ENCODE measurements around the gene GM2A.

Gene GM2A

DNA sequence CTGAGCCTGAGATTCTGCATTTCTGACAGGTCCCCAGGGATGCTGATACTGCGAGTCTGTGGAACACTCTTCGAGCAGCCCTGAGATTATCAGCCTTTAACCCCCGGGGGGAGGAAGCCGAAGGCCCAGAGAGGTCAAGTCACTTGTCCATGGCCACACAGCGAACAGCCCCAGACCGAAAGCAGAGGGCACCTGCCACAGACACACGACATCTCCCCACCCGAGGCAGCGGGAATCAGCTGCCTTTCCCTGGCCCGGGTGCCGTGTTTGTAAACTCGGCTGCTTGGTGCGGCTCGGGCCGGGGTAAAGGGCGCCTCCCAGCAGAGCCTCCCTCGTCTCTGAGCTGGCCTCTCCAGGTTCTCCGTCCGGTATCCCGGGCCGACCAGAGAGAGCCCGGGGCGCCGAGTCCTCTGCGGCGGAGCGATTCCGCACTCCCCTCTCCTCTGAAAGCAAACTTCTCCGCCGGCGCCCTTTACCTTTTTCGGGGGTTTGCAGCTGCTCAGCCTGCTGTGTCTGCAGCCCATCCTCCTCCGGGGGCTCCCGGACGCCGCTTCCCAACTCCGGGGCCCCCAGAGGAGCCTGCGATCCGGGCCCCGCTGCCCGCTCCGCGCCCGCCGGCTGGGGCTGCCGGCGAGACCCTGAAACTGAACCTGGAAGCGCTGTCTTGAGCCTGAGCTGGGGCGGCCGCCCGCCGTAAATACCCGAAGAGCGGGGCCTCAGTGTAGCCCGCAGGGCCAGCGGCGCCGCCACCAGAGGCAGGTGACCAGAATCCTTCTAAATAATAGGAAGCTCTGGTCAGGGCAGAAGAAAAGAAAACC is 29.3 kb upstream of the GM2A start, which contains the start of gene CCDC69:
CCDC69 (minus strand) TSS at position 646 of the 818 bp plus-strand sequence; CDS start at position 524, 122 bp downstream.
- H3K4me3 ChIP-seq, result peak within 1 kb of the TSS; percentile 72
- no peak for DNase-seq (ENCODE audit: low read depth, low spot score)
- no peak; the same call in 1 of the 2 replicates for TF ChIP-seq POLR2AphosphoS5 (IDR thresholded peaks at IDR 0.05; ENCODE audit: borderline replicate concordance, low read depth, low read length)
- no peak for TF ChIP-seq FOXP2 (optimal IDR thresholded peaks at IDR 0.05; ENCODE audit: control extremely low read depth, extremely low read length, insufficient read depth)
- TF ChIP-seq EZH2 (IDR thresholded peaks at IDR 0.05), result no peak
- H3K9me3 ChIP-seq (ENCODE audit: low read depth, low read length), result no peaks in the 10 kb centered on the region
- no peak within 1 kb of the TSS for H3K9ac ChIP-seq (ENCODE audit: insufficient read length)
- H3K36me3 ChIP-seq (ENCODE audit: insufficient read depth, low read length), result no peaks in the 10 kb centered on the region
- no peak within 1 kb of the TSS for H3K27ac ChIP-seq

GRCh38 chr5:151224372-151224771 is 28.6 kb upstream of the GM2A start:
- TF ChIP-seq POLR2AphosphoS5 (IDR thresholded peaks at IDR 0.05; ENCODE audit: borderline replicate concordance, low read depth, low read length) (no peak), EZH2 (IDR thresholded peaks at IDR 0.05) (no peak)
- H3K4me3 ChIP-seq, result peak overlapping the region; percentile 72
- no peak overlapping the region for H3K9ac ChIP-seq (ENCODE audit: insufficient read length)
- H3K36me3 ChIP-seq (ENCODE audit: insufficient read depth, low read length), result no peaks in the 10 kb centered on the region
- H3K9me3 ChIP-seq (ENCODE audit: low read depth, low read length), result no peaks in the 10 kb centered on the region
- no peak for DNase-seq (ENCODE audit: low read depth, low spot score)
- no peak overlapping the region for H3K27ac ChIP-seq

DNA sequence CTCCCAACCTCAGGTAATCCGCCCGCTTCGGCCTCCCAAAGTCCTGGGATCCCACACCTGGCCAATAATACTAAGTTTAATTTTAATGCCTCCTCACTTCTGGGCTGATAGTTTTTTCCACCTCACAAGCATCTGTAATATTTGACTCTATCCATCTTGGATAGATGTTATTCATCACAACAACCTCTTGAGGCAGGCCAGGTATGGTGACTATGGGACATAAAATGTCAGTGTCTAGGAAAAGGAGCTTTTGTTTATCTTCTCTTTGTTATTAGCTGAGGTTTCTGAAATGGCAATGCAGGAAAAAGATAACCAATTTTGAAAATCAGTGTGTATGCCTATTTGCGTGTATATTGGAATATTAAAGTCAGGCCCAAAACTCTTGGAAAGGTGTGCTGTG is 27.9 kb upstream of the GM2A start:
- TF ChIP-seq FOXP2 (optimal IDR thresholded peaks at IDR 0.05; ENCODE audit: control extremely low read depth, extremely low read length, insufficient read depth) (no peak), POLR2AphosphoS5 (IDR thresholded peaks at IDR 0.05; ENCODE audit: borderline replicate concordance, low read depth, low read length) (no peak), EZH2 (IDR thresholded peaks at IDR 0.05) (no peak)

DNA sequence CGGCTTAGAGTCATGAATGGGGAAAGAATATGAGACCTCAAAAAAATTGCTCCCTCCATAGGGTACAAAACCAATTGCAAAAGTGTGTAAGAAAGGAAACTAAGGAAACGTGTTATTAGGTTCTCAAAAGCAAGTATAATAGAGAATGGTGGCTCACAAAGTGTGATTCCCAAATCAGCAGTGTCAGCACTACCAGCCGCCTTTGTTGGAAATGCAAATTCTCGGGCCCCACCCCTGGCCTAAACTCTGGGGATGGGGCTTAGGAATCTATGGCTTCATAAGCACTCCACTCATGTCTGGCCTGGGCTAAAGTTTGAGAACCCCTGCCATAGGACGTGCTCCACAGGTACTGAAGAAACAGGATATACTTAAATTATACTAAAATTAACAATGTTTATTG is 27.5 kb upstream of the GM2A start:
- no peaks in the 10 kb centered on the region for H3K36me3 ChIP-seq (ENCODE audit: insufficient read depth, low read length)
- no peak overlapping the region for H3K9ac ChIP-seq (ENCODE audit: insufficient read length)
- TF ChIP-seq FOXP2 (optimal IDR thresholded peaks at IDR 0.05; ENCODE audit: control extremely low read depth, extremely low read length, insufficient read depth), result no peak
- TF ChIP-seq EZH2 (IDR thresholded peaks at IDR 0.05), result no peak
- no peak for TF ChIP-seq POLR2AphosphoS5 (IDR thresholded peaks at IDR 0.05; ENCODE audit: borderline replicate concordance, low read depth, low read length)
- no peak overlapping the region for H3K4me3 ChIP-seq
- H3K27ac ChIP-seq, result no peak overlapping the region
- H3K9me3 ChIP-seq (ENCODE audit: low read depth, low read length), result no peaks in the 10 kb centered on the region
- DNase-seq (ENCODE audit: low read depth, low spot score), result no peak

More for the DNA sequence above, 27.9 kb upstream of the GM2A start:
- H3K9ac ChIP-seq (ENCODE audit: insufficient read length), result no peak overlapping the region
- H3K27ac ChIP-seq, result no peak overlapping the region
- no peak for DNase-seq (ENCODE audit: low read depth, low spot score)
- no peak overlapping the region for H3K4me3 ChIP-seq
- no peaks in the 10 kb centered on the region for H3K36me3 ChIP-seq (ENCODE audit: insufficient read depth, low read length)
- H3K9me3 ChIP-seq (ENCODE audit: low read depth, low read length), result no peaks in the 10 kb centered on the region

- no peak overlapping the region for H3K9ac ChIP-seq (ENCODE audit: insufficient read length)
- no peaks in the 10 kb centered on the region for H3K9me3 ChIP-seq (ENCODE audit: low read depth, low read length)
- TF ChIP-seq EZH2 (IDR thresholded peaks at IDR 0.05) (no peak), FOXP2 (optimal IDR thresholded peaks at IDR 0.05; ENCODE audit: control extremely low read depth, extremely low read length, insufficient read depth) (no peak), POLR2AphosphoS5 (IDR thresholded peaks at IDR 0.05; ENCODE audit: borderline replicate concordance, low read depth, low read length) (no peak)
- H3K4me3 ChIP-seq, result no peak overlapping the region
- H3K36me3 ChIP-seq (ENCODE audit: insufficient read depth, low read length), result no peaks in the 10 kb centered on the region
- no peak overlapping the region for H3K27ac ChIP-seq
- no peak for DNase-seq (ENCODE audit: low read depth, low spot score)
These were observed 25.0 kb upstream of the GM2A start for GRCh38 chr5:151227918-151228447.

DNA sequence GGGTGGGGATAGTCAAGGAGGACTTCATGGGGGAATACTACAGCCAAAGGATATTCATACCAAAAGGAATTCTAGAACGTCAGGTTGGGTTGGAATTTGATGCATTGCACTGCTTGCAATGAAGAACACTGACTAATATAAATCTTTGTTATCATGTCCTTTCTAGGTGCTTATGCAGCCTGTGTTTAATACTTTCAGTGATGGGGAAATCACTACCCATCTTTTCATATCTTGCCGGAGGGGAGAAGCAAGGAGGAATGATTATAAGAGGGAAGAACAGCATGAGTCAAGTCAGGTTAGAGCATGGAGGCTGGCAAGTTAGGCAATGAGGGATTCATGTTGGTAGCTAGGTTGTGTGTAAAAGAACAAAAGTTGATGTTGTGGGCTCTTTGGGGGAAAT is 24.0 kb upstream of the GM2A start:
- TF ChIP-seq FOXP2 (optimal IDR thresholded peaks at IDR 0.05; ENCODE audit: control extremely low read depth, extremely low read length, insufficient read depth) (no peak), POLR2AphosphoS5 (IDR thresholded peaks at IDR 0.05; ENCODE audit: borderline replicate concordance, low read depth, low read length) (no peak), EZH2 (IDR thresholded peaks at IDR 0.05) (no peak)
- no peak for DNase-seq (ENCODE audit: low read depth, low spot score)
- Histone ChIP-seq H3K9ac (ENCODE audit: insufficient read length) (no peak overlapping the region), H3K9me3 (ENCODE audit: low read depth, low read length) (no peaks in the 10 kb centered on the region), H3K4me3 (no peak overlapping the region), H3K36me3 (ENCODE audit: insufficient read depth, low read length) (no peaks in the 10 kb centered on the region), H3K27ac (no peak overlapping the region)

- H3K9me3 ChIP-seq (ENCODE audit: low read depth, low read length), result no peaks in the 10 kb centered on the region
- no peaks in the 10 kb centered on the region for H3K36me3 ChIP-seq (ENCODE audit: insufficient read depth, low read length)
- no peak overlapping the region for H3K27ac ChIP-seq
- TF ChIP-seq FOXP2 (optimal IDR thresholded peaks at IDR 0.05; ENCODE audit: control extremely low read depth, extremely low read length, insufficient read depth) (no peak), EZH2 (IDR thresholded peaks at IDR 0.05) (no peak), POLR2AphosphoS5 (IDR thresholded peaks at IDR 0.05; ENCODE audit: borderline replicate concordance, low read depth, low read length) (no peak)
- no peak for DNase-seq (ENCODE audit: low read depth, low spot score)
- no peak overlapping the region for H3K4me3 ChIP-seq
- no peak overlapping the region for H3K9ac ChIP-seq (ENCODE audit: insufficient read length)
These were observed 22.8 kb upstream of the GM2A start for GRCh38 chr5:151230048-151230680.

DNA sequence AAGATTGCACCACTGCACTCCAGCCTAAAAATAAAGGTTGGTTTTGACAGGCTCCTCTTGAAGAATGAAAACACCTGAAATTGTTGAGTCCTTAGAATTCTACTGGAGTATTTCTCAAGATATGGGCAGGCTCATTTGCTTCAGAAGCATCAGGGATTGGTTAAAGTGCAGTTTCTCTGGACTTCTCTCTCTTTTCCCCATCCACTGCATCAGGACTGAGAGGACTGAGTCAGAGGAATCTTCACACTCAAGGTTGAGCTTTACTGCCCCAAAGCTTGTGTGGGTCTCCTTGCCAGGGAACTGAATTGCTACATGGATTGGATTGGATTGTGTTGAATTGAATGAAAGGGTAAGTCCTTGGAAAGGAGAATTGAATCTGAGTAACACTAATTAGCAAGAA is 21.6 kb upstream of the GM2A start:
- Histone ChIP-seq H3K36me3 (ENCODE audit: insufficient read depth, low read length) (no peaks in the 10 kb centered on the region), H3K27ac (no peak overlapping the region)
- no peak for TF ChIP-seq POLR2AphosphoS5 (IDR thresholded peaks at IDR 0.05; ENCODE audit: borderline replicate concordance, low read depth, low read length)
- TF ChIP-seq FOXP2 (optimal IDR thresholded peaks at IDR 0.05; ENCODE audit: control extremely low read depth, extremely low read length, insufficient read depth), result no peak

More for the DNA sequence above, 21.6 kb upstream of the GM2A start:
- DNase-seq (ENCODE audit: low read depth, low spot score), result no peak
- no peak overlapping the region for H3K4me3 ChIP-seq
- H3K9me3 ChIP-seq (ENCODE audit: low read depth, low read length), result no peaks in the 10 kb centered on the region
- H3K9ac ChIP-seq (ENCODE audit: insufficient read length), result no peak overlapping the region
